H54 (cell line): ENCODE results near the gene TRMU.
"Not testable (repeated sequence)": the region's sequence is repeated elsewhere in the genome, so short reads cannot be mapped to it uniquely, and the experiment has no call there.

Experiments used
- DNase-seq: peaks from one replicate; pipeline ENCODE4 v3.0.0; 2011; ENCODE audit warnings: low spot score, mixed read lengths; ENCODE audit not compliant: insufficient read length
- FAIRE-seq: peaks from 3 replicates; lab custom pipeline; 2011; peaks lifted over from hg19 to GRCh38; lab: Jason Lieb, UNC
- POLR2A ChIP-seq: IDR thresholded peaks from 2 replicates; pipeline ENCODE4 v1.6.1; 2011; ENCODE audit warnings: low read depth, mild to moderate bottlenecking, low read length

The TRMU gene

DNA sequence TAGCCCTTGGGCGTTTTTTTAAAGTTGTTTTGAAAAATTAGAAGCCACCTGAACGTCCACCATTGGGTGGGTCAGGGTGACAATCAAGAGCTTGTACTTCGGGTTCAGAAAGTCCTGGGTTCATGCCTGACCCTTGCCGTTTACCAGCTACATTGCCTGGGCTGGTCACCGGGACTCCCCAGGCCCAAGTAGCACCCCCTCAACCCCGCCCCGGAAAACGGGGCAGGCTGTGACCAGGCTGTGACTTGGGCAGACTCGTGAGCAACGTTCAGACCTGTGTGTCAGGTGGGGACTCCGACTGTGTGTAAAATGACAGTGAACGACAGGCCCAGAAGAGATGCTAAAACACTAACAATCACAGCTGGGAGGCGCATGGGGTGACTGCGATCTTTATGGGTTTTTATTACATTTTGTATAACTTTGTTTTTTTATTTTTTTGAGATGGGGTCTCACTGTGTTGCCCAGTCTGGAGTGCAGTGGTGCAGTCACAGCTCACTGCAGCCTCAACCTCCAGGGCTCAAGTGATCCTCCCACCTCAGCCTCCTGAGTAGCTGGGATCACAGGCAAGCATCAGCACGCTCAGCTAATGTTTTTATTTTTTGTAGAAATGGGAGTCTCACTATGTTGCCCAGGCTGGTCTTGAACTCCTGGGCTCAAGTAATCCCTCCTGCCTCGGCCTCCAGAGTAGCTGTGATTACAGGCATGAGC lies 56.8 kb downstream of the TRMU start:
- no peak for DNase-seq
- TF ChIP-seq POLR2A: no peak
- no peak for FAIRE-seq

DNA sequence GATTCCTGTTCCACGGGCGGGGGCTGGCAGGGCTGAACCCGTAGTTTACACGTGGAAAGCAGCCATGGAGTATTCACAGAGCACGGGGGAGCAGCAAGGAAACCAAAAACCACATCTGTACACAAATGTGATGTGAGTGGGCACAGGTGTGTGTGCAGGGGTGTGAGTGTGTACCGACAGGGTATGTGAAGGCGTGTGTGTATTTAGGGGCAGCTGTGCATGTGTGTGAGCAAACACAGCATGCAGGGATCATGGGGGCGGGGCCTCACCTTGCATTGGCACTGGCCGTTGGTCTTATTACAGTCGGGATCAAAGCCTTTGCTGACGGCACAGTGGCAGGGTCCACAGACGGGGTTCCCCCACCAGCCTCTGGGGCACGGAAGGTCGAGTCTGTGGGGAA lies 58.4 kb downstream of the TRMU start:
- DNase-seq: no peak
- TF ChIP-seq POLR2A: no peak
- FAIRE-seq: no peak

DNA sequence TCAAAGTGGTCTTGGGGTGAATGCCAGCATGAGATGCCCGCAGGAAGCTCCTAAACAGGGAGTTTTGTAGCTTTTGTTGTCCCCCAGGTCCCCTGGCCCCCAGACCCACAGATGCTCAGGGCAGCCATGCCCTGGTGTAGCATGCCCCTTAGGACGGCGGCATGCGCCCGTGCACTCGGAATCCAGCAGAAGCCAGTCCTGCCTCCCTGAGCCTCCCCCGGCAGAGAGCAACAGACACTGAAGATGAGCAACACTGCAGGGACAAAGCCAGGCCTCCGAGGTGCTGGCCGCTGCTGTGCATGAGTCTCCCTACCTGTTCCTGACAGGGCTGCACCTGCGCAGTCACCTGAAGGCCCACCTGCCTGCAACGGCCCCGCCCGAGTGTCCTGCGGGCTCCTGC lies 59.1 kb downstream of the TRMU start:
- TF ChIP-seq POLR2A: no peak

DNA sequence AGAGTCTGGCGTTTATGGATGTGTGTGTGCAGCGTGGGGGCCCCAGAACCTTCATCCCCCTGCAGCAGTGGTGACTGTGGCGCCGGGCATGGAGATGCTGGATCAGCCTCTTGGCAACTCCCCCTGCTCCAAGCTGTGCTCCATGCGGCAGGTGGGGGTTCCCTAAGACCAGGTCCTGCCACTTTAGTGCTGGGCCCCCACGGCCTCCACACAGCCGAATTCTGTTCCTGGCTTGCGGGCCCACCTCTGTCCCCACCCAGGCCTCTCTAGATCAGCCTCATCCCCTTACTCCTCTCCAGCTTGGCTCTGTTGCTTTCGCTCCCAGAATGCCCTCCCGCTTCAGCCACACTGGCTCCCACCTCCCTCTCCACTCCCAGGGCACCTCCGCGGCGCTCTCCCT lies 59.6 kb downstream of the TRMU start:
- DNase-seq (no peak), FAIRE-seq (no peak)
- TF ChIP-seq POLR2A: no peak

More for the DNA sequence above, 59.1 kb downstream of the TRMU start:
- DNase-seq (no peak), FAIRE-seq (no peak)

DNA sequence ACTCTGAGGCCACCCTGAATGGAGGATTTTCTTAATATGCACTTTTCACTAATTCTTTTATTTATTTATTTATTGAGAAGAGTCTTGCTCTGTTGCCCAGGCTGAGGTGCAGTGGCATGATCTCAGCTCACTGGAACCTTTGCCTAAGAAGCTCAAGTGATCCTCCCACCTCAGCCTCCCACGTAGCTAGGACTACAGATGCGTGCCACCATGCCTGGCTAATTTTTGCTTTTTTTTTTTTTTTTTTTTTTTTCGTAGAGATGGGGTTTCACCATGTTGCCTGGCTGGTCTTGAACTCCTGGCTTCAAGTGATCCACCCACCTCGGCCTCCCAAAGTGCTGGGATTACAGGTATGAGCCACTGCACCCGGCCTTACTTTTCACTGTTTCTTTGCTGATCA lies 61.5 kb downstream of the TRMU start:
- FAIRE-seq, DNase-seq: not testable (repeated sequence)

DNA sequence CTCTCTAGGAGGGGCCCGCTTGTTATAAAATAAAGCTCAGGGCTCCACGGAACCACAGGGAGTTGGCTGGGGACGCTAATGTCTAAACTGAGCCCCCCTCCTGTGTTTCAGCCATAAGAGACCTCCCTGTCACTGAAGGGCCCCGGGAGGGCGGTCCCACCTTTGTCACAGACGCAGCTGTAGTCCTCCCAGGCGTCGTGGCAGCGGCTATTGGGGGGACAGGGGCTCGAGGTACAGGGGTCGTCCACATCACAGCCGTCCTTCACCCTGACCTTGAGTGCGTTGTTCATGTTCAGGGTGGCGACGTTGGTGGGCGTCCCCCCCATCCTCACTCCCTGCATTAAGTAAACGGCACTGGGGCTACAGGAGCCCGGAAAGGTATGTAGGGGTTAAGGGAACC lies 62.0 kb downstream of the TRMU start:
- no peak for TF ChIP-seq POLR2A
- DNase-seq (no peak), FAIRE-seq (no peak)

DNA sequence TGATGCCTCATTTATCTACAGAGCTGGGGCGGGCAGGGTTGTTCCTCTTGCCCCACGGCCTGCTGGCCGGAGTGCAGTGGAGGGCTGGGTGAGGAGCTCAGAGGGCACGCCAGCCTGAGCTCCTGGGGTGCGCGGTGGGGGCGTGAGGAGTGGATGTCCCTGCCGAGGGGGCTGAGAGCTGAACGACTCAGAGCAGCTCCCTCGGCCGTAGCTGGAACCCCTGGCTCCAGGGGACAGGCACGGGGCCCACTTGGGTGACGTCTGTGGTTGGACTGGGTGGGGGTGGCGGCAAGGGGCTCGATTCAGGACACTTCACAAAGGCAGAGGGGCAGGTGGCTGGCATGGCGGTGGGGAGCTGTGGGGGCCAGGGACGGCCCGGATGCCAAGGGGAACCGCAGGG lies 62.4 kb downstream of the TRMU start:
- no peak for DNase-seq
- no peak for FAIRE-seq
- TF ChIP-seq POLR2A: no peak

DNA sequence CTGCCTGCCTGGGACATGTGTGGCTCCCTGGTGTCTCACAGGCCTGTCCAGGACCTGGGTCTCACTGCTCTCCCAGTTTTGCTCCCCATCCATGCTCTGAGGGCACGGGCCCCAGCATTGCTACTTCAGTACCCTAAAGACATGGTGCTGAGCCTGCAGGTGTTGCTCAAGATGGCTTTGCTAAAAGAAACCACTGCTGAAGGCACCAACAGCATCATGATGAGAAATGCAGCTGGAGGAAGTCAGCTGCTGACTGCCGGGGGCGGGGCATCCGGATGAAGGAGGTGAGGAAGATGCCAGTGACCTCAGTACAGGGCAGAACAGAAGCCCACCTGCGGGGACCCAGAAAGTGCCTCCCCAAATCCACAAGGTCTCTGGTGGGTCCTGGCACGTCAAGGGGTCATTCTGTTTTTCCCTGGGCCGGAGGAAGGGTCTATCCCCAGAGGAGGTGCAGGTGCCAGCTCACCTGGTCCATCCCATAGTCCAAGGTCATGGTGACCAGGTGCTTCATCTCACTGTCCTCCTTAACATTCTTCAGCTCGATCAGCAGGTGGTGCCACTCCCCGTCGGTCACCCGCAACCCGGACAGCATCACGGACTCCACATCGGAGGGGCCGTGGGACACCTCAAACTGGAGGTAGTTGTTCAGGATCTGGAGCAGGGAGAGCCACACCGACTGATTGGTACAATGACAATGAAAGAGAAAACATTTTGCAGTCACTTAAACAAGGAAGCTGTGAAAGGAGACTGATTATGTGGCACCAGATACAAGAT lies 63.9 kb downstream of the TRMU start:
- DNase-seq (no peak), FAIRE-seq (no peak)
- no peak for TF ChIP-seq POLR2A

DNA sequence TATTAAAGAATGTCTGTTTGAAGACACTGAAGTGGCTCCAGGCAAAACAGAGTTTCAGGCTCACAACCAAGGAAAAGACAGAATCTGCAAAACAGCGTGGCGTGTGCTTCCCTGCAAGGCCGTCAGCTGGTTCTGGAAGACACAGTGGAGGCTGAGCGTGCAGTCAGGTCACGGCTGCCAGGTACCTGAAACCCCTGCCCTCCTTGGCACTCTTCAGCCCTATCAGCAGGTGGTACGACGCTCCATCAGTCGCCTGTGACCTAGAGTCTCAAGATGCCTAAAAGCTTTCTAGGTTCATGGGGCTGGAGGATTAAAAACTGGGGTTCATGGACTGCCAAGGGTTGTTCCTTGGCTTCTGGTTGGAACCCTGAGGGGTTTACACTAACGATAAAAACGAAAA lies 65.9 kb downstream of the TRMU start:
- FAIRE-seq (no peak), DNase-seq (no peak)
- no peak for TF ChIP-seq POLR2A

DNA sequence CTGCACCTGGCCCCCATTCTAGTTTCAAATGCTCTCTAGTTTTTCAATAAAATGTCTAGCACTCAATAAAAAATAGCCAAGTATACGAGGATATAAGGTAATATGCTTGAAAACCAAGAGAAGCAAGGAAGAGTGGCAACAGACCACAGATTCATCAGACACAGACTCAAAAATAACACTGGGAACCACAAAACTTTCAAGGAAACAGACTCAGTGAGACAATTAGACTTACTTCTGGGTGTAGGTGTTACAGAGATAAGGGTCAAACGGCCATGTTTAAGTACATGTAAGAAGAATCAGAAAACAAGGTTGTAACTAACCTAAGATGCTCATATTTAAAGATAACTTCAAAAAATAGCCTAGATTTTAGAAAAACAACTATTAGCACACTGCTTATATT lies 67.0 kb downstream of the TRMU start:
- TF ChIP-seq POLR2A: no peak
- no peak for FAIRE-seq

DNA sequence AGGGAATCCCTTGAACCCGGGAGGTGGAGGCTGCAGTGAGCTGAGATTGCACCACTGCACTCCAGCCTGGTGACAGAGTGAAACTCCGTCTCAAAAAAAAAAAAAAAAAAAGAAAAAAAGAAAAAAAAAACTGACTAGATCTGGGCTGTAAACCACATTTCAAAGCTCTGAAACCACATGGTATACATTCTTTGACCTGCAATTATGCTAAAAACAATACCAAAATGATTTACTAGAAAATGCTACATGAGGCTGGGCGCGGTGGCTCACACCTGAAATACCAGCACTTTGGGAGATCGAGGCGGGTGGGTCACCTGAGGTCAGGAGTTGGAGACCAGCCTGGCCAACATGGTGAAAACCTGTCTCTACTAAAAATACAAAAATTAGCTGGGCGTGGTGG lies 68.4 kb downstream of the TRMU start:
- not testable (repeated sequence) for FAIRE-seq, DNase-seq

More for the DNA sequence above, 67.0 kb downstream of the TRMU start:
- no peak for DNase-seq

DNA sequence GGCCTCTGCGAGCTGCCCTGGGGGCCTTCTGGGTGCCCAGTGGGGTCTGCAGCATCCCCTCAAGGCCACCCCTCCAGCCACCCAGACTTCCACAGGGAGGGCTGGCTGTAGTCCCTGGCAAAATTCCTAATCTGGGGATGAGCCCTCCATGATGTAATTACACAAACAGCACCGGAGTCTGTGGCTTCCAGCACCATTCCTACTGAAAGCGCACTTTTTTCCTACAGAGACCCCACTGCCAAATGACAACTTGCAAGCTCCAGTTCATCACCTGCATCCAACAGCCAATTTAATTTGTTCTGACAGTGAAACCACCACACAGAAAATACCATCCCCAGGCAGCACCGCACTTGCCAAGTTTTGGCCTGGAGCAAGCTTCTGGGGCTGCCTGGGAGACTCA lies 70.4 kb downstream of the TRMU start:
- TF ChIP-seq POLR2A: no peak
- no peak for FAIRE-seq
- DNase-seq: no peak

DNA sequence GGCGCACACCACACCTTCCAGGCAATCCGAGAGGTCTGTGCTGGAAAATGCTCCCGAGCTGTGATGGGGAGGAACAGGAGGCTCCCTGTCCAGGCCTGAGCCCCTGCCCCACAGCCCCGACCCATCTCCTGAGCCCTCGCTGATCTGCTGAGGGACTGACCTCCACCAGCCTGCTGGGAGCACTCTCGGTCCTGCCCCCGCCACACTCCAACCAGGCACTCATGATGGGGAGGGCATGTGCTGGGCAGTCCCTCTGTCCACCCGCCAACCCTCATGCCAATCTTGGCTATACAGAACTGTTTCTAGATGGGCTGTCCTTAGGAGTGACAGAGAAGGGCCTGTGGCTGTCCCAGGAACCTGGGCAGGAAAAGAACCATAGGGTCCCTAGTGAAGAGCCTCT lies 70.8 kb downstream of the TRMU start:
- no peak for FAIRE-seq
- no peak for DNase-seq
- TF ChIP-seq POLR2A: no peak

DNA sequence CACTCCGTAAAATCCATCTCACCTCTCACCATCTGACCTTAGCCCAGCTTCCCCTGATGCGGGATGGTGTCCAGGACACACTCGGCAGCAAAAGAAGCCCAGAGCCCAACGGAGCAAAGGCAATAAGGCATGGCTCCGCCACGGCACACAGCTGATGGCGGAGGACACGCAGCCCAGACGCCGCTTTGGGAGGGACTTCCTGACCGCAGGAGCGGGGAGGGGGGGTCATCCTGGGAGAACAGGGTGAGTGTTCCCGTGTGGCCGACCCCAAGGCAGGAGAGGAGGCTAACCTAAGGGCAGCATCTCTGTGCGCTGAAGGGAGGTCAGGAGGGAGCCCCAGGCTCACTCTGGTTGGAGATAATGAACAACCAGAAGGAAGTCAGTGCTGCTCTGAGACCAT lies 71.3 kb downstream of the TRMU start:
- no peak for TF ChIP-seq POLR2A
- no peak for FAIRE-seq
- no peak for DNase-seq
